Duodenal mucosa (tissue), 2 donors: ENCODE data around the gene MLKL.
"Not testable (repeated sequence)": the region's sequence is repeated elsewhere in the genome, so short reads cannot be mapped to it uniquely, and the experiment has no call there.

Source experiments
- H3K27ac ChIP-seq: one replicate; pipeline ENCODE4 v1.7.0; 2013; ENCODE audit warnings: low read depth, low read length
- H3K27me3 ChIP-seq, 2 donors: one replicate each; pipeline ENCODE4 v1.7.0; 2013; ENCODE audit warnings: low read length in 2 of 2, control low read depth in 1 of 2; ENCODE audit not compliant: insufficient read depth in 2 of 2, control insufficient read depth in 1 of 2
- H3K36me3 ChIP-seq, 2 donors: one replicate each; pipeline ENCODE4 v1.7.0; 2013; ENCODE audit warnings: low read length in 2 of 2, control low read depth in 1 of 2; ENCODE audit not compliant: insufficient read depth in 2 of 2, control insufficient read depth in 1 of 2
- H3K4me1 ChIP-seq, 2 donors: one replicate each; pipeline ENCODE4 v1.7.0; 2013; ENCODE audit warnings: low read length in 2 of 2, control low read depth in 1 of 2; ENCODE audit not compliant: insufficient read depth in 2 of 2, control insufficient read depth in 1 of 2
- H3K4me3 ChIP-seq, 2 donors: one replicate each; pipeline ENCODE4 v1.7.0; 2013; ENCODE audit warnings: low read length in 2 of 2, low read depth in 1 of 2
- H3K9ac ChIP-seq, 2 donors: one replicate each; pipeline ENCODE4 v1.7.0; 2013; ENCODE audit warnings: low read length in 2 of 2, low read depth in 1 of 2
- H3K9me3 ChIP-seq, 2 donors: one replicate each; pipeline ENCODE4 v1.7.0; 2013; ENCODE audit warnings: low read length in 2 of 2, control low read depth in 1 of 2; ENCODE audit not compliant: control insufficient read depth in 1 of 2

The MLKL gene

GRCh38 chr16:74652883-74653282 is 47.8 kb downstream of the MLKL start:
- H3K4me3 ChIP-seq, H3K9ac ChIP-seq, H3K9me3 ChIP-seq, H3K27me3 ChIP-seq, H3K4me1 ChIP-seq, H3K27ac ChIP-seq: not testable (repeated sequence)
- H3K36me3 ChIP-seq = peaks cover 4 to 51% of the 10 kb centered on the region in 2 donors

GRCh38 chr16:74652249-74652648 is 48.4 kb downstream of the MLKL start:
- Histone ChIP-seq H3K9me3 (no peaks in the 10 kb centered on the region), H3K27me3 (no peaks in the 10 kb centered on the region), H3K4me3 (no peak overlapping the region), H3K9ac (no peak overlapping the region), H3K4me1 (no peaks in the 10 kb centered on the region), H3K27ac (no peak overlapping the region), H3K36me3 (peaks cover 3 to 57% of the 10 kb centered on the region in 2 donors)

DNA sequence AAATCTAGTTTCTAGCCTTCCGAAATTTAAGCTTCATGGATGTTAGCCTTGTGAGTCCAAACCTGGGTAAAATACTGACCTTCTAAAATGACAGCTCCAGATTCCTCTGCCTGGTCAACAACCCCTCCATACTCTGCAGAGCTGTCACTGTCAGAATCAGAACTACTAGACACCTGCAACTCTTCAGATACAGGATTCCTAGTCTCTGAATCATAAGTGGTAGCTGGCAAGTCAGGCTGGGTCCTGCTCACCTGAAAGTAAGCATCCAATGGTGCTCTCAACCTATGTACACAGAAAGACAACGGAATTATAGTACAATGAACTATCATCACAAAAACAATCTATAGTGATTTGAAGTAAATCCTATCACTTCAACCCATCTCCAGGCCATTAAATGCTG is 48.8 kb downstream of the MLKL start:
- Histone ChIP-seq H3K4me3 (no peak overlapping the region), H3K4me1 (no peaks in the 10 kb centered on the region), H3K27ac (no peak overlapping the region), H3K36me3 (peaks cover 3 to 61% of the 10 kb centered on the region in 2 donors), H3K9ac (no peak overlapping the region), H3K27me3 (no peaks in the 10 kb centered on the region), H3K9me3 (no peaks in the 10 kb centered on the region)

GRCh38 chr16:74650966-74651567 is 49.6 kb downstream of the MLKL start:
- Histone ChIP-seq H3K27me3 (no peaks in the 10 kb centered on the region), H3K9me3 (no peaks in the 10 kb centered on the region), H3K9ac (no peak overlapping the region), H3K27ac (no peak overlapping the region), H3K36me3 (peaks cover 3 to 64% of the 10 kb centered on the region in 2 donors), H3K4me3 (no peak overlapping the region), H3K4me1 (no peaks in the 10 kb centered on the region)

- peaks cover 3 to 73% of the 10 kb centered on the region in 2 donors for H3K36me3 ChIP-seq
- no peaks in the 10 kb centered on the region for H3K4me1 ChIP-seq
- no peaks in the 10 kb centered on the region for H3K27me3 ChIP-seq
- no peak overlapping the region for H3K4me3 ChIP-seq
- H3K27ac ChIP-seq = no peak overlapping the region
- no peaks in the 10 kb centered on the region for H3K9me3 ChIP-seq
- H3K9ac ChIP-seq = no peak overlapping the region
Observed at GRCh38 chr16:74649839-74650504, 50.7 kb downstream of the MLKL start.

DNA sequence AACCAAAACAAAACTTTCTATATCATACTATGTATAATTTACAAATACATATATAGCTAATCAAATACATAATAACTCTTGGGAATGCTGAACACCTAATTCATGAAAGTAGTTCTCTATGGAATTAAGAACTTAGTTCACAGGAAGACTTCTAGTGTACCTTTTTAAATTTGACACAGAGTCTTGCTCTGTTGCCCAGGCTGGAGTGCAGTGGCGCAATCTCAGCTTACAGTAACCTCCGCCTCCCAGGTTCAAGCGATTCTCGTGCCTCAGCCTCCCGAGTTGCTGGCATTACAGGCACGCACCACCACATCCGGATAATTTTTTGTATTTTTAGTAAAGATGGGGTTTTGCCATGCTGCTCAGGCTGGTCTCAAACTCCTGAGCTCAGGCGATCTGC is 58.7 kb downstream of the MLKL start:
- H3K9me3 ChIP-seq = no peaks in the 10 kb centered on the region
- H3K27ac ChIP-seq = no peak overlapping the region
- no peak overlapping the region for H3K4me3 ChIP-seq
- no peak overlapping the region for H3K9ac ChIP-seq
- no peaks in the 10 kb centered on the region for H3K27me3 ChIP-seq
- H3K36me3 ChIP-seq = peaks cover 13 to 72% of the 10 kb centered on the region in 2 donors
- no peaks in the 10 kb centered on the region for H3K4me1 ChIP-seq

DNA sequence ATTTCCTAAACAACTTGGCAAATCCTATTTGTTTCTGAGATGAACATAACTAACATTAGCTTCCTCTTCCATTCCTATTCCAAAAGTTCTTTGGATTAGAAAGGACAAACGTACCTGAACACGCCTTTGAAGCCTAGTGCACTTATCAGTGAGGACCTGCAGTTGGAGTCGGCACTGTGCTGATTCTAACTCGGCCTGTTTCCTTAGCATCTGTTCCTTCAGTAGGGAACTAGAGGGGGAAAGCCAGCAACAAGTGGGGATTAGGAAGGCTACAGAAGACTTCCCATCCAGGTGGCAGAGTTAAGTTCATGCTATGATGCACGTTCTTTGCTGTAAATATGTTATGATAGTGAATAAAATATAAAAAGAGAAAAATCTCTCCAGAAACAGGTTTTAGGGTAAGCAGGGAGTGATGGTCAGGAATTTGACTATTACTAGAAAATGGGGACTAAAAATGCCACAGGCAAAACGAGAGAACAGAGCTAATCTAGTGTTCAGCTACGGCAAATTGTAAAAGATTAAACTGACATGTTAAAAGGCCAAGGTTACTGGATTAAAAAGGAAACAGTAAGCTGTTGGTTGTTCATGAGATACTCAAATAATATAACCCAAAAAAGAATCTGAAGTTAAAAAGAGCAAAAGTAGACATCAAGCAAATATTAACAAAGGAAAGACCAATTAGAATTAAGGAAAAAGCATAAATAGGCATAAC is 62.8 kb downstream of the MLKL start:
- Histone ChIP-seq H3K4me1 (no peaks in the 10 kb centered on the region), H3K27me3 (no peaks in the 10 kb centered on the region), H3K36me3 (peaks cover 6 to 53% of the 10 kb centered on the region in 2 donors), H3K27ac (no peak overlapping the region), H3K4me3 (no peak overlapping the region), H3K9ac (no peak overlapping the region), H3K9me3 (no peaks in the 10 kb centered on the region)

- no peak overlapping the region for H3K9ac ChIP-seq
- no peaks in the 10 kb centered on the region for H3K27me3 ChIP-seq
- no peaks in the 10 kb centered on the region for H3K9me3 ChIP-seq
- peaks cover 11 to 60% of the 10 kb centered on the region in 2 donors for H3K36me3 ChIP-seq
- H3K4me1 ChIP-seq = no peaks in the 10 kb centered on the region
- no peak overlapping the region for H3K4me3 ChIP-seq
- no peak overlapping the region for H3K27ac ChIP-seq
Observed at GRCh38 chr16:74635303-74635702, 65.4 kb downstream of the MLKL start.

DNA sequence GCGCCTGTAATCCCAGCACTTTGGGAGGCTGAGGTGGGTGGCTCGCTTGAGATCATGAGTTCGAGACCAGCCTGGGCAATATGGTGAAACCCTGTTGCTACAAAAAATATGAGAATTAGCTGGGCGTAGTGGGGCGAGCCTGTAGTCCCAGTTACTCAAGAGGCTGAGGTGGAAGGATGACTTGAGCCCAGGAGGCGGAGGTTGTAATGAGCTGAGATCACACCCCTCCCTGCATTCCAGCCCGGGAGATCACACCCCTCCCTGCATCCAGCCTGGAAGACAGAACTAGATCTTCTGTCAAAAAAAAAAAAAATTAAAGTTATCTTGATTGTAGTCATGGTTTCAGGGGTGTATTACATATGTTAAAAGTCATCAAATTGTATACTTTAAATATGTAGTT is 67.0 kb downstream of the MLKL start:
- peaks cover 16 to 61% of the 10 kb centered on the region in 2 donors for H3K36me3 ChIP-seq
- no peaks in the 10 kb centered on the region for H3K27me3 ChIP-seq
- no peaks in the 10 kb centered on the region for H3K9me3 ChIP-seq
- H3K27ac ChIP-seq = no peak overlapping the region
- no peak overlapping the region for H3K9ac ChIP-seq
- H3K4me3 ChIP-seq = no peak overlapping the region
- H3K4me1 ChIP-seq = no peaks in the 10 kb centered on the region

- Histone ChIP-seq H3K9me3 (no peaks in the 10 kb centered on the region), H3K4me3 (no peak overlapping the region), H3K4me1 (no peaks in the 10 kb centered on the region), H3K36me3 (peaks cover 31 to 92% of the 10 kb centered on the region in 2 donors), H3K27me3 (no peaks in the 10 kb centered on the region), H3K9ac (no peak overlapping the region), H3K27ac (no peak overlapping the region)
Observed at GRCh38 chr16:74627506-74628220, 73.0 kb downstream of the MLKL start.
